ENCODE data around the gene CEP290.

CEP290 gene, protein sequence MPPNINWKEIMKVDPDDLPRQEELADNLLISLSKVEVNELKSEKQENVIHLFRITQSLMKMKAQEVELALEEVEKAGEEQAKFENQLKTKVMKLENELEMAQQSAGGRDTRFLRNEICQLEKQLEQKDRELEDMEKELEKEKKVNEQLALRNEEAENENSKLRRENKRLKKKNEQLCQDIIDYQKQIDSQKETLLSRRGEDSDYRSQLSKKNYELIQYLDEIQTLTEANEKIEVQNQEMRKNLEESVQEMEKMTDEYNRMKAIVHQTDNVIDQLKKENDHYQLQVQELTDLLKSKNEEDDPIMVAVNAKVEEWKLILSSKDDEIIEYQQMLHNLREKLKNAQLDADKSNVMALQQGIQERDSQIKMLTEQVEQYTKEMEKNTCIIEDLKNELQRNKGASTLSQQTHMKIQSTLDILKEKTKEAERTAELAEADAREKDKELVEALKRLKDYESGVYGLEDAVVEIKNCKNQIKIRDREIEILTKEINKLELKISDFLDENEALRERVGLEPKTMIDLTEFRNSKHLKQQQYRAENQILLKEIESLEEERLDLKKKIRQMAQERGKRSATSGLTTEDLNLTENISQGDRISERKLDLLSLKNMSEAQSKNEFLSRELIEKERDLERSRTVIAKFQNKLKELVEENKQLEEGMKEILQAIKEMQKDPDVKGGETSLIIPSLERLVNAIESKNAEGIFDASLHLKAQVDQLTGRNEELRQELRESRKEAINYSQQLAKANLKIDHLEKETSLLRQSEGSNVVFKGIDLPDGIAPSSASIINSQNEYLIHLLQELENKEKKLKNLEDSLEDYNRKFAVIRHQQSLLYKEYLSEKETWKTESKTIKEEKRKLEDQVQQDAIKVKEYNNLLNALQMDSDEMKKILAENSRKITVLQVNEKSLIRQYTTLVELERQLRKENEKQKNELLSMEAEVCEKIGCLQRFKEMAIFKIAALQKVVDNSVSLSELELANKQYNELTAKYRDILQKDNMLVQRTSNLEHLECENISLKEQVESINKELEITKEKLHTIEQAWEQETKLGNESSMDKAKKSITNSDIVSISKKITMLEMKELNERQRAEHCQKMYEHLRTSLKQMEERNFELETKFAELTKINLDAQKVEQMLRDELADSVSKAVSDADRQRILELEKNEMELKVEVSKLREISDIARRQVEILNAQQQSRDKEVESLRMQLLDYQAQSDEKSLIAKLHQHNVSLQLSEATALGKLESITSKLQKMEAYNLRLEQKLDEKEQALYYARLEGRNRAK (N-terminal part only)

DNA sequence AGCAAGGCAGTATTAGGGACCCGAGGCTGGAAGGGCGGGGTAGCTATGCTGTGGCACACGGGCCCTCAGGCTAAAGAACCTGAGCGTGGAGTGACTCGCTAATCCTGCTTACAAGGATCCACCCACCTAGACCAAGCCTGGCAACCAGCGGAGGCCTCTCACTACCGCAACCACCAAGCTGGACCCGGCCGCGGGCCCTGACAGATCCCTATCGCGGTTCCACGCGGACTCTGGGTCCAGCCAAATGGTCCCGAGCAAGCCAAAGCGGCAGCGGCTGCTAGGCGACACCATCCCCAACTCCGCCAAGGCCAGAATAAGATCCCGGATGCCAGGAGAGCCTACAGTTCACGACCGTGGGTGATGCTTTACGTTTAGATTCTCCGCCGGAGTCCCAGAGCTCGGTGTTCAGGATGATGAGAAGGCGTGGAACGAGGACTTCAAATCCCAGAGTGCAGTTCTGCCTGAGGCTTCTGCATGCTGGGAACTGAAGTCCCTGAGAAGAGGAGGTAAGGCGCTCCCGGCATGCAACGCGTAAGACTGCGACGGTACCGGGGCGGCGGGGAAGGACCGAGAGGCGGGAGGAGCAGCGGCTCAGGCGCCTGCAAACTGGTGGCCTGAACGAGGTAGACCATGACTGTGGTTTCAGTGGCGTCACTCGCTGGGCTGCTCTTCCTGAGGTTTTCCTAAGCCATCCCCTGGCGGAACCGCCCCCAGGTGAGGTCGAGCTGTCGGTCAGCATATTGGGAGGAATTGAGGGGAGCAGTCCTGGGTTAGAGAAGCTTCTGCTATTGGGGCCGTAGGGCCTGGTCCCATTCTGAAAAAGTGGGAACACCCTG, at the start of gene CEP290, which contains the start of gene TMTC3:
Gene CEP290, minus strand, starts transcription at position 315 of the 836 bp plus-strand sequence. CDS start 781 bp downstream, outside the sequence.
Gene TMTC3, plus strand, starts transcription at position 534 of the 836 bp plus-strand sequence. CDS start 6,009 bp downstream, outside the sequence.
- H3K27me3 Mint-ChIP-seq (ENCODE audit: low read depth): no peaks in the 10 kb centered on the region
- peaks cover 33% of the 10 kb centered on the region for H3K4me1 Mint-ChIP-seq (ENCODE audit: low read depth)
- H3K27ac Mint-ChIP-seq: peak within 1 kb of the TSS; percentile 92
- peak within 1 kb of the TSS; percentile 95 for H3K4me3 Mint-ChIP-seq
- H3K36me3 Mint-ChIP-seq (ENCODE audit: low read depth): peaks cover 22% of the 10 kb centered on the region
- H3K9me3 Mint-ChIP-seq: no peaks in the 10 kb centered on the region

DNA sequence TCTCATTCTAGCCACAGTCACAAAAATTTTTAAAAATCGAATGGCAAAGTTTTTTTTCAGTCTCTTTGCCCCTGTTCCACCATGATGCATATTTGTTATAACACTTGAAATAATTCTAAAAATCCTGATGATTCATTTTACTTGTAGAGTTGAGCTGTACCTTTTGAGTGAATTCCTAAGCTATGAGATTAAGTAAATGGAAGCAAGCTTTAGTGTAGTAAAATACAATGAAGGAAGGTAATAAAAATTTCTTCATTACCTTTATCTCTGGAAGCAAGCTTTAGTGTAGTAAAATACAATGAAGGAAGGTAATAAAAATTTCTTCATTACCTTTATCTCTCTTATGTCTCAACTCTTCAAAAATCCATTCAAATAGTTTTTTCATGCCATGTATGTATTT, 46.3 kb upstream of the CEP290 start:
- Mint-ChIP-seq H3K9me3 (no peaks in the 10 kb centered on the region), H3K36me3 (ENCODE audit: low read depth) (peaks cover 2% of the 10 kb centered on the region), H3K4me1 (ENCODE audit: low read depth) (no peaks in the 10 kb centered on the region), H3K27me3 (ENCODE audit: low read depth) (no peaks in the 10 kb centered on the region), H3K27ac (no peak overlapping the region), H3K4me3 (no peak overlapping the region)

DNA sequence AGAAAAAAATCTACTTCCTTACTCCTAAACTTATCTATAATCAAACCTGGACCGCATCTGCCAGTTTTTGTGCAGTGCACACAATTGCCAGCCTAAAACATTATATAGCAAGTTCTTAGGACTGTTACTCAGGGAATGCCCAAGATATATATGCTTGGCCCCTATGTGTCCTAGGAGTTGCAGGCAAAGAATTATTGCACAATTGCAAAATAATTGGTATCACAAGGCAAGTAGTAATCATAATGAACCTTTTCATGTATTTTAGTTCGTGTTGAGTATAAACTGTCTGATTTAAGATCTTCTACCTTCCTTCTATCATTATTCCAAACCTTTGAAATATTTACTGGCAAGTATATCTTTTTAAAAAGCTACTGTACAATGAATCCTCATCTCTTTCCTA, 45.7 kb upstream of the CEP290 start:
- peaks cover 2% of the 10 kb centered on the region for H3K36me3 Mint-ChIP-seq (ENCODE audit: low read depth)

DNA sequence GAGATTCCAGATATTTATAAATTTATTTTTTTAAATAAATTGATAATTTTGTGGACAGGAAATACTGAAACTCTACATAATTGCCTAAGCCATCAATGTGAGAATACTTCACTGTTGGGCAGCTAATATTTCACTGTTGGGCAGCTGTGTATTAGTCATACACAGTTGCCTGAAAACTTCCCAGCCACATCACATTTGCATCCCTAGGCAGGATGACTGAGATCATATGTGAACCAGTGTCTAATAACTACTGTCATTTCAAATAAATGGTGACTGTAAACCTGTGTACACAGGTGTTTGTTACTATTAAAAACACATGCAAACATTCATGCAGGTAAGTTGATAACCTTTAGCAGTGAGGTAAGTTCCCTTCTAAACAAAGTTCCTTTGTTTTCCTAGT, 44.1 kb upstream of the CEP290 start:
- H3K4me3 Mint-ChIP-seq: no peak overlapping the region
- no peaks in the 10 kb centered on the region for H3K4me1 Mint-ChIP-seq (ENCODE audit: low read depth)
- no peaks in the 10 kb centered on the region for H3K27me3 Mint-ChIP-seq (ENCODE audit: low read depth)
- no peaks in the 10 kb centered on the region for H3K9me3 Mint-ChIP-seq
- H3K36me3 Mint-ChIP-seq (ENCODE audit: low read depth): peaks cover 5% of the 10 kb centered on the region
- H3K27ac Mint-ChIP-seq: no peak overlapping the region

More for the DNA sequence above, 45.7 kb upstream of the CEP290 start:
- H3K27ac Mint-ChIP-seq: no peak overlapping the region
- no peak overlapping the region for H3K4me3 Mint-ChIP-seq
- no peaks in the 10 kb centered on the region for H3K4me1 Mint-ChIP-seq (ENCODE audit: low read depth)
- H3K9me3 Mint-ChIP-seq: no peaks in the 10 kb centered on the region
- no peaks in the 10 kb centered on the region for H3K27me3 Mint-ChIP-seq (ENCODE audit: low read depth)

DNA sequence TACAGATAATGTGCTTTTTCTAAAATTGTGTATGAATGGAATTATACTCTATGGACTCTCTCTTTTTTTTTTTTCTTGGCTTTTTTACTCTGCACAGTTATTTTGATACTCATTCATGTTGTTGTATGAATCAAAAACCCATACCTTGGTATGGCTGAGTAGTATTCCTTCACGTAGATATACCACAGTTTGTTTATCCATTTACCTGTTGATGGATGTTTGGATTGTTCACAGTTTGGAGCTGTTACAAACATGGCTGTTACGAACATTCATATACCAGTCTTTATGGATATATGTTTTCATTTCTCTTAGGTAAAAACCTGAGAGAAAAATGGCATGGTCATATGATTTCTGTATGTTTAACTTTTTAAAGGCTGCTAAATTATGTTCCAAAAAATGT, 43.4 kb upstream of the CEP290 start:
- no peaks in the 10 kb centered on the region for H3K27me3 Mint-ChIP-seq (ENCODE audit: low read depth)
- no peak overlapping the region for H3K4me3 Mint-ChIP-seq
- H3K9me3 Mint-ChIP-seq: no peaks in the 10 kb centered on the region
- H3K4me1 Mint-ChIP-seq (ENCODE audit: low read depth): no peaks in the 10 kb centered on the region
- H3K36me3 Mint-ChIP-seq (ENCODE audit: low read depth): peaks cover 5% of the 10 kb centered on the region
- no peak overlapping the region for H3K27ac Mint-ChIP-seq

DNA sequence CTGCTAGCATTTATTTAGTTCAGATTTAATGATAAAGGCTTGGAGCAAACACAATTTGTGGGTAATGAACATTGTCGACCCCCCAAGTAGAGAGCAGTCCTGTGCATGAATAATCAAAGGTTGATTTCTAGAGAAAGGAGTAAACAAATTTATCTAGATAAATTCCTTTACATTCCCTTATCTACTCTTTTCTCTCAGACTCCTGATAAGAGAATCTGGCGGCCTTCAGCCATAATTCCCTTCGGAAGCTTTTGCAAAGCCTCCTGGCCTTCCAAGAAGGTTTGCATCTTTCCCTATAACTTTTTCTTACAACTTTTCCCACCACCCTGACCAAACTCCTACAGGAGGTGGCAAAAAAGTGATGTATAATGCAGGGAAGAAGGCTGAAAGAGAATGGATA, 42.3 kb upstream of the CEP290 start:
- Mint-ChIP-seq H3K9me3 (no peaks in the 10 kb centered on the region), H3K36me3 (ENCODE audit: low read depth) (peaks cover 10% of the 10 kb centered on the region), H3K27me3 (ENCODE audit: low read depth) (no peaks in the 10 kb centered on the region)

DNA sequence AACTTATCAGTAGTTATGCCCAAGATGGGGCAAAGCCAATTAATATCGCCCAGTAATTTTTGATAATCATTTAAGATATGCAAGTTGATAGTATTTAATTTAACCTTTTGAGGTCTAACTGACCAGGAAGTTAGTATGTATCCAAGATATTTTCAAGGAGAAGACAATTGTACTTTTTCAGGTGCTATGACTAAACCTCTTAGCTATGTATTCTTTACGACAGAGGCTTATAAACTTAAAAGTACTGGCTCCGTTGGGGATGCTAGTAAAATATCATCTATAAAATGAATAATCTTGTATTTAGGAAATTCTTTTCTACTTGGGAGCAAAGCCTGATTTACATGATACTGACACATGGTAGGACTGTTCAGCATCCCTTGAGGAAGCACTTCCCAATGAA, 40.5 kb upstream of the CEP290 start:
- Mint-ChIP-seq H3K27ac (no peak overlapping the region), H3K36me3 (ENCODE audit: low read depth) (peaks cover 10% of the 10 kb centered on the region), H3K4me1 (ENCODE audit: low read depth) (no peaks in the 10 kb centered on the region), H3K9me3 (no peaks in the 10 kb centered on the region), H3K27me3 (ENCODE audit: low read depth) (no peaks in the 10 kb centered on the region), H3K4me3 (no peak overlapping the region)

More for the DNA sequence above, 42.3 kb upstream of the CEP290 start:
- Mint-ChIP-seq H3K4me1 (ENCODE audit: low read depth) (no peaks in the 10 kb centered on the region), H3K4me3 (no peak overlapping the region), H3K27ac (no peak overlapping the region)

DNA sequence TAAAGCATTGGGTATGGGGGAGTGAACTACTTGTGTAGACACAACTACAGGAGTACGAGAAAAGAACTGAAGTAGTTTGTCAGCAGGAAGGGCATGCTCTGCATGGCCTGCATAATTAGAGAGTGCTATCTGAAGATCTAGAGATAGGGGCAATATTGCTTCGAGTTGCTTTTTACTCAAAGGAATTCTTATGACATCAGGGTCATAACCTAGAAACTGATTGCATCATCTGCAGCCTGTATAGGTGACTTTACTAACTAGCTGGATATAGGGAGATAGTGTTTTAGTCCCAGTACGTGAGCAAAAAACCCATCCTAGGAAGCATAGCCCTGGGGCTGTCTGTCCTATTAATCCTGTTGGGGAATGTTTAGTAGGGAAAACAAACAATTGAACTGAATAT, 40.0 kb upstream of the CEP290 start:
- H3K36me3 Mint-ChIP-seq (ENCODE audit: low read depth): peaks cover 9% of the 10 kb centered on the region
- H3K9me3 Mint-ChIP-seq: no peaks in the 10 kb centered on the region
- no peaks in the 10 kb centered on the region for H3K27me3 Mint-ChIP-seq (ENCODE audit: low read depth)
- H3K4me3 Mint-ChIP-seq: no peak overlapping the region
- no peaks in the 10 kb centered on the region for H3K4me1 Mint-ChIP-seq (ENCODE audit: low read depth)
- H3K27ac Mint-ChIP-seq: no peak overlapping the region

DNA sequence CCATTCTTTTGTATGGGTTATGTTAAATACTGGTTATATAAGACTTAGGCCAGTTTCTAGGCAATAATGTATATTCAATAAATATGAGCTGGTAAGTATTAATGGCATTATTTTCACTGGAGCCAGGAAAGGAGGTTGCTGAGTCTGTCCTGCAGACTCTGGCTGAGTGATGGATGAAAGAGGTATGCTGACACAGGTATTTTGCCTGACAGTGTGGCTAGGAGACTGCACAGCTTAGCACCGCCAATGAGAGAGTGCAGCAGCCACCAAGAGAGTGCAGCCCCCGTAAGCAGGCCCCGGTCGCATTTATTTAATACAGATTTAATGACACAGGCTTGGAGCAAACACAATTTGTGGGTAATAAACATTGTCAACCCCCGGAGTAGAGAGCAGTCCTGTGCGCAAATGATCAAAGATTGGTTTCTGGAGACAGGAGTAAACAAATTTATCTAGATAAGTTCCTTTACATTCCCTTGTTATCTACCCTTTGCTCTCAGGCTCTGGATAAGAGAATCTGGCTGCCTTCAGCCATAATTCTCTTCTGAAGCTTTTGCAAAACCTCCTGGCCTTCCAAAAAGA, 37.6 kb upstream of the CEP290 start:
- Mint-ChIP-seq H3K36me3 (ENCODE audit: low read depth) (peaks cover 19% of the 10 kb centered on the region), H3K27me3 (ENCODE audit: low read depth) (no peaks in the 10 kb centered on the region), H3K4me1 (ENCODE audit: low read depth) (no peaks in the 10 kb centered on the region), H3K4me3 (no peak overlapping the region), H3K27ac (no peak overlapping the region), H3K9me3 (no peaks in the 10 kb centered on the region)

DNA sequence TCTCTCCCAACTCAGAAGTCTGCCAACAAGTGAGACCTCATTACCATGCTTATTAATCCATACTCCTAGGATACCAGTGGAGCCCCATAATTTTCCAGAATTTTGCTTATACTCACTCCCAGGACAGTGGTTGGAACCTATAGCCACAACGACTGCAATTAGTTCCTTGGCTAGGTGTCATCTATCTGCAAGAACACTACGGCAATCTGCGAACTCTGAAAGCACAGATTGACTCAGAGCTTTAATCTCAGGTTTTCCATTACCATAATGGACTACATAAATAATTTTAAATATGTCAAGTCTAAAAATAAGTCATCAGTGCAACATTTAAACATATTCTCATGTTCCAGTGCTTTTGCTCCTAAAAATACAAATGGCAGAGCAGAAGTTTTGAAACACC, 33.7 kb upstream of the CEP290 start:
- H3K4me3 Mint-ChIP-seq: no peak overlapping the region
- no peak overlapping the region for H3K27ac Mint-ChIP-seq
- H3K36me3 Mint-ChIP-seq (ENCODE audit: low read depth): peaks cover 29% of the 10 kb centered on the region
- no peaks in the 10 kb centered on the region for H3K9me3 Mint-ChIP-seq
- no peaks in the 10 kb centered on the region for H3K4me1 Mint-ChIP-seq (ENCODE audit: low read depth)
- no peaks in the 10 kb centered on the region for H3K27me3 Mint-ChIP-seq (ENCODE audit: low read depth)

DNA sequence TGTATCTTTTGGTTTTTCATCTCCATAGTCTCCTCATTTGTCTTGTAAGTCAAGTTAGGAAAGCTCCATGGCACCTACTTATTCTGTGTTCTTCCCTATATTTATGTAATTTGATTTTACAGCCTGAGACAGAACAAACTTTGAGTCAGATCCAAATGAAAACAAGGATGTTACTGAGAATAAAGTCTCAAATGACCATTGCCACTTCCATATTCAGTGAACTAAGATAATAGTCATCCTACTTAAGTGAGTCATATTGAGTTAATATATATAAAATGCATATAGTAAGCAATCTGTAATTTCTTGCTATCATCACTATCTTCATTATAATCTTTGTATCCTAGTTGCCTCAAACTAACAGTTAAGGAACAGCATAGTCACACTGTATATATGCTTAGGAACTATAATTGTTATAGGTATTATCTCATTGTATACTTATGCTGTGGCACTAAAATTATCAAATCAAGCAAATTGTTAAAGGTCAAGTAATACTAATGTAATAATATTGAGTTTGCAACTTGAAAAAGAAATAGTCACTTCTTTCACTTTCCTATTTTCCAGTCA, 31.0 kb upstream of the CEP290 start:
- H3K4me3 Mint-ChIP-seq: no peak overlapping the region
- H3K4me1 Mint-ChIP-seq (ENCODE audit: low read depth): no peaks in the 10 kb centered on the region
- no peak overlapping the region for H3K27ac Mint-ChIP-seq
- H3K27me3 Mint-ChIP-seq (ENCODE audit: low read depth): no peaks in the 10 kb centered on the region
- peaks cover 28% of the 10 kb centered on the region for H3K36me3 Mint-ChIP-seq (ENCODE audit: low read depth)
- no peaks in the 10 kb centered on the region for H3K9me3 Mint-ChIP-seq

DNA sequence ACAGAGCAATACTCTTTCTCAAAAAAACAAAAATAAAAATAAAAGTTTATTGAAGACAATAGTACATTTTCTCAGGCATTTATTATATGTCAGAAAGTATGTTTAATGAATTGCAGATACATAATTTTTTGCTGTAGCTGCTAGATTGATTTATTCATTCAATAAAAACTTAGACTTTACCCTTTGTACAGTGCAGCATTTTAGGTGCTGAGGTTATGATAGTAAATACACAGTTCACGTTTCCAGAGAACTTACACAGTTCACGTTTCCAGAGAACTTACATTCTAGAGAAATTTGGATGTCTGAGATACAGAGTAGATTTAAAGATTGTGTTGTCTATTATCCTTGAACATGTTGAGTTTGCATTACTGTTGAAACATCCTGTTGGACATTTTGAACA, 25.5 kb upstream of the CEP290 start:
- Mint-ChIP-seq H3K27ac (no peak overlapping the region), H3K9me3 (no peaks in the 10 kb centered on the region), H3K36me3 (ENCODE audit: low read depth) (peaks cover 22% of the 10 kb centered on the region), H3K4me1 (ENCODE audit: low read depth) (no peaks in the 10 kb centered on the region), H3K4me3 (no peak overlapping the region), H3K27me3 (ENCODE audit: low read depth) (no peaks in the 10 kb centered on the region)

DNA sequence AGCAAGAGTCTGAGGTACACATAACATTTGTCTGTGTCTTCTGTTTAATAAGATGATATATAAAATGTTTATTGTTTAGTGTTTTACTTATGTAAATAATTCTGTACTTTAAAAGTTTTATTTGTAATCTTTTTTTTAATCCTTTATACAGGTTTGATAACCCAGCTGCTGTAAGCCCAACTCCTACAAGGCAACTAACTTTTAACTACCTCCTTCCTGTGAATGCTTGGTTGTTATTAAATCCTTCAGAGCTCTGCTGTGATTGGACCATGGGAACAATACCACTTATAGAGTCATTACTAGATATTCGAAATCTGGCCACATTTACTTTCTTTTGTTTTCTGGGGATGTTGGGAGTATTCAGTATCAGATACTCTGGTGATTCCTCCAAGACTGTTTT, 24.3 kb upstream of the CEP290 start:
- Mint-ChIP-seq H3K27ac (no peak overlapping the region), H3K4me1 (ENCODE audit: low read depth) (no peaks in the 10 kb centered on the region), H3K4me3 (no peak overlapping the region), H3K9me3 (no peaks in the 10 kb centered on the region), H3K36me3 (ENCODE audit: low read depth) (peaks cover 18% of the 10 kb centered on the region), H3K27me3 (ENCODE audit: low read depth) (no peaks in the 10 kb centered on the region)
